Activated T-helper 17 cell treated with anti-CD3 and anti-CD28 coated beads, Interleukin-2, amount 50 U/mL, for 72 hours (primary cell): ENCODE data around the gene PARD3. TPM values are rescaled to one million over a fixed set of nuclear protein-coding genes. Genes with fewer than 3 reads are reported as not detected.
"Not testable (repeated sequence)": the region's sequence is repeated elsewhere in the genome, so short reads cannot be mapped to it uniquely, and the experiment has no call there.

ENCODE experiments used
- ATAC-seq: fragments of 150-1000 bp; cut with Tn5 transposase; replicated peaks from 2 replicates; pipeline ENCODE4 v1.10.0; 2021; ENCODE audit warnings: mild to moderate bottlenecking, moderate library complexity
- H3K27ac Mint-ChIP-seq: one replicate; pipeline ENCODE4 v1.8.0; 2022; ENCODE audit warnings: mixed read lengths
- H3K27me3 Mint-ChIP-seq: one replicate; pipeline ENCODE4 v1.8.0; 2022; ENCODE audit warnings: mixed read lengths
- H3K36me3 Mint-ChIP-seq: one replicate; pipeline ENCODE4 v1.8.0; 2022; ENCODE audit warnings: low read depth, mild to moderate bottlenecking, mixed read lengths
- H3K4me1 Mint-ChIP-seq: one replicate; pipeline ENCODE4 v1.8.0; 2022; ENCODE audit warnings: mixed read lengths
- H3K4me3 Mint-ChIP-seq: one replicate; pipeline ENCODE4 v1.8.0; 2022; ENCODE audit warnings: mild to moderate bottlenecking, mixed read lengths
- H3K9me3 Mint-ChIP-seq: one replicate; pipeline ENCODE4 v1.8.0; 2022; ENCODE audit warnings: mixed read lengths
- total RNA-seq, 2 donors: library from RNA; stranded (reverse); gene quantifications; one replicate each; pipeline ENCODE4 v1.2.3, GENCODE V29; 2022

Gene PARD3
- total RNA-seq, 2 donors from 2014 or later, result 0.13 to 0.24 TPM

DNA sequence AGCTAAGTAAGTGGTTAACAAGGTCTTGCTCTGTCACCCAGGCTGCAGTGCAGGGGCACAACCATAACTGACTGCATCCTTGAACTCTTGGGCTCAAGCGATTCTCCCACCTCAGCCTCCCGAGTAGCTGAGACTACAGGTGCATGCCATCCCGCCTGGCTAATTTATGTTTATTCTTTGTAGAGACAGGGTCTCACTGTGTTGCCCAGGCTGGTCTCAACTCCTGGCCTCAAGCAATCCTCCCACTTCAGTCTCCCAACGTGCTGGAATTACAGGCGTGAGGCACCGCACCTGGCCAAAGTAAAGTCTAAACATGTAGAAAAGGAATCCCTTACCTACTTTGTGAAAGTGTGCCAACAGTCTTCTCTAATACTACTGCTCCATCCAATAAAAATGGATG lies 17.9 kb downstream of the PARD3 start:
- H3K36me3 Mint-ChIP-seq, result no peaks in the 10 kb centered on the region
- H3K27ac Mint-ChIP-seq, result no peak overlapping the region
- H3K27me3 Mint-ChIP-seq, result no peaks in the 10 kb centered on the region
- H3K9me3 Mint-ChIP-seq, result no peaks in the 10 kb centered on the region
- ATAC-seq, result no peak
- H3K4me1 Mint-ChIP-seq, result no peaks in the 10 kb centered on the region
- H3K4me3 Mint-ChIP-seq, result no peak overlapping the region

DNA sequence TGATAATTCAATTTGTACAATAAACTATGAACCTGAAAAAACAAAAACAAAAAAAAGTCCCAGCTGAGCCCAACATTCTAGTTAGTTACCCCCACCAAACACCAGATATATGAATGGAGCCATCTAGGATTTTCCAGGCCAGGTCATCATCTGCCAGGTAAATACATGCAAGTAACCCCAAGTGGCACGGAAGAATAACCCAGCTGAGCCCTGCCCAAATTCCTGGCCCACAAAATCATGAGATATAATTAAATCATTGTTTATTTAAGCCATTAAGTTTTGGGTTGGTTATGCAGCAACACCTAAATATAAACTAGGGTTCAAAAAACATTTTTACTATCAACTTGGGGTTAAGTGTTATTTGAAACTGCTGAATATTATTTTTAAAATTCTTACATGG lies 19.0 kb downstream of the PARD3 start:
- Mint-ChIP-seq H3K9me3 (no peaks in the 10 kb centered on the region), H3K36me3 (no peaks in the 10 kb centered on the region), H3K27ac (no peak overlapping the region), H3K4me3 (no peak overlapping the region), H3K4me1 (no peaks in the 10 kb centered on the region), H3K27me3 (peaks cover 3% of the 10 kb centered on the region)
- ATAC-seq, result no peak

DNA sequence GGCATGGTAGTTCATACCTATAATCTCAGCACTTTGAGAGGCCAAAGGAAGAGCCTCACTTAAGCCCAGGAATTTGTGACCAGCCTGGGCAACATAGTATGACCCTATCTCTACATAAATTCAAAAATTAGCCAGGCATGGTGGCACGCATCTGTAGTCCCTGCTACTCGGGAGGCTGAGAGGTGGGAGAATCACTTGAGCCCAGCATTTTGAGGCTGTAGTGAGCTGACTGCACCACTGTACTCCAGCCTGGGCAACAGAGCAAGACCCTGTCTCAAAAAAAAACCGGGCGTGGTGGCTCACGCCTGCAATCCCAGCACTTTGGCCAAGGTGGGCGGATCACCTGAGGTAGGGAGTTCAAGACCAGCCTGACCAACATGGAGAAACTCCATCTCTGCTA lies 19.8 kb downstream of the PARD3 start:
- Mint-ChIP-seq H3K27me3 (peaks cover 3% of the 10 kb centered on the region), H3K4me3 (no peak overlapping the region), H3K4me1 (no peaks in the 10 kb centered on the region), H3K36me3 (no peaks in the 10 kb centered on the region), H3K9me3 (no peaks in the 10 kb centered on the region), H3K27ac (no peak overlapping the region)
- no peak for ATAC-seq

DNA sequence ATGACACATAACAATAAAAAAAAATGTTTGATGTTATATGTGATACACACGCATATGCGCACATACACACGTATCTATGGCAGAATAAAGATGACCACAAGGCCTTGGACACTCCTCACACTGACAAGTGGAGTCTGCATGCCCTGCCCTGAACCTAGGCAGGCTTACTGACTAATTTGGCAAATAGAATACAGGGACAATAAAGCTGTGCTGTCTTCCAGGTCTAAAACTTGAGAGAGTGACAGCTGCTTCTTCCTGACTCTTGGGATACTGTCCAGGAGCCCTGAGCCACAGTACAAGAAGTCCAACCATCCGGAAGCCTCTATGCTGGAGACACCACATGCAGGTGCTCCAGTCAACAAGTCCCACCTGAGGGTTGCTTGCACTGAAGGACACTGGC lies 20.3 kb downstream of the PARD3 start:
- Mint-ChIP-seq H3K27ac (no peak overlapping the region), H3K27me3 (peaks cover 3% of the 10 kb centered on the region), H3K9me3 (no peaks in the 10 kb centered on the region), H3K36me3 (no peaks in the 10 kb centered on the region), H3K4me1 (no peaks in the 10 kb centered on the region), H3K4me3 (no peak overlapping the region)
- no peak for ATAC-seq

DNA sequence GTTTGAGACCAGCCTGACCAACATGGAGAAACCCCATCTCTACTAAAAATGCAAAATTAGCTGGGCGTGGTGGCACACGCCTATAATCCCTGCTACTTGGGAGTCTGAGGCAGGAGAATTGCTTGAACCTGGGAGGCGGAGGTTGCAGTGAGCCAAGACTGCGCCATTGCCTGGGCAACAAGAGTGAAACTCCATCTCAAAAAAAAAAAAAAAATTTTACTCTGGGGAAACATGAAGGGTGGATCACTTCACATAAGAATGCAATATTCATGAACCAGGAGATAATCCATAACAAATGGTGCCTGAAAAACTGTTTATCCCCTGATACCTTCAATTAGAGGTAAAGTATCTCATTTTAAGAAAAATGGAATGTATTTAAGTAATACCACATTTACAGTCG lies 21.5 kb downstream of the PARD3 start:
- not testable (repeated sequence) for H3K9me3 Mint-ChIP-seq, H3K27ac Mint-ChIP-seq, H3K4me3 Mint-ChIP-seq, H3K27me3 Mint-ChIP-seq, H3K36me3 Mint-ChIP-seq, ATAC-seq, H3K4me1 Mint-ChIP-seq

DNA sequence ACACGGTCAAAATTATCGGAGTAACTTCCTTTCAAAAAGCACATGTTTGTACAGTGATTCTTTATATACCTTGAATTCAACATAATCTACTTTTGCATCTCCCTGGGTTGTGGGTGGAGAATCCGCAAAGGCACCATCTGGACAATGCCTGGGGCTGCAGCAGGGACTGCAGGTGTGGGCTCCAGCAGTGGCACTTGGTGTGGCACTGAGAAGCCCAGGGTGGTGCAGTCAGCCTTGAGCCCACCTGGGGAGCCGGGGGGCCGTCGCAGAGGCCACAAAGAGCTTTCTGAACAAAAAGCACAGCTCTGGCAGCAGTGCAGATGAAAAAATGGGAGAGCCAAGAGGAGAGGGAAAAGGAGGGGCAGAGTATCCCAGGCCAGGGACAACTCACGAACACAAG lies 22.2 kb downstream of the PARD3 start:
- ATAC-seq, result no peak
- Mint-ChIP-seq H3K4me1 (no peaks in the 10 kb centered on the region), H3K36me3 (no peaks in the 10 kb centered on the region), H3K9me3 (no peaks in the 10 kb centered on the region), H3K4me3 (no peak overlapping the region), H3K27me3 (peaks cover 3% of the 10 kb centered on the region), H3K27ac (no peak overlapping the region)

DNA sequence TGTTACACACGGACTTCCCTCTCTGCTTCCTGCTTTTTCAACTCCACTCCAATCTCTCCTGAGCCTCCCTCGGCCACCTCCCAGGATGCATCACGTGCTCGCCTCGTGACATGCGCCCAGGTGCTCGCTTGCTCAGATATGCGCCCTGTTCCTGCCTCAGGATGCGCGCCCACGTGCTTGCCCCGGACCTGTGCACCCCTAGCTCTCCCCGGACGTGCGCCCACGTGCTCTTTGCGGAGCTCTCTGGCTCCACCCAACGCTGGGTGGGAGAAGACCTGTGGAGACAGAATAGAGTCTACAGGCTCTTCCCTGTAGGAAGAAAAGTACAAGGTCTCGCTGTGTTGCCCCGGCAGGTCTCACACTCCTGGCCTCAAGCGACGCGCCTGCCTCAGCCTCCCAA lies 23.1 kb downstream of the PARD3 start:
- H3K4me3 Mint-ChIP-seq, result no peak overlapping the region
- H3K4me1 Mint-ChIP-seq, result no peaks in the 10 kb centered on the region
- ATAC-seq, result no peak
- H3K36me3 Mint-ChIP-seq, result no peaks in the 10 kb centered on the region
- no peaks in the 10 kb centered on the region for H3K9me3 Mint-ChIP-seq
- peaks cover 3% of the 10 kb centered on the region for H3K27me3 Mint-ChIP-seq
- no peak overlapping the region for H3K27ac Mint-ChIP-seq

DNA sequence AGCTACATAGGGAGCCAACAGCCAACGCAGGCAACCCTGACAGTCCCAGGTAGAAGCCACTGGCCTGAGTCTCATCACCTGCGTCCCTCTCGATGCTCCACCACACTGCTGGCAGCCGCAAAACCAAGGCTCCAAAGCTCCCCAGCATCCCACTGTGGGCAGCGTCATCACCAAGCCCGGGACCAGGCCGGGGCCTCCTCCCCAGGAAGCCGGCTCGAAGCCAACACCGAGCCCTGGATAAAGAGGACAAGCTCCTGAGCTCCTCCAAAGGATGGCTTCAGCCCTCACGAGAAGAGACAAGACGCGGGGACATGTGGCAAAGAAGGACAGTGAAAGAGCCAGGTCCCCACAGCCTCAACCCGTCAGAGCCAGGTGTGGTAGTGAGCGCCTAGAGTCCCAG lies 23.9 kb downstream of the PARD3 start:
- Mint-ChIP-seq H3K27me3 (peaks cover 3% of the 10 kb centered on the region), H3K4me1 (no peaks in the 10 kb centered on the region), H3K27ac (no peak overlapping the region), H3K4me3 (no peak overlapping the region), H3K36me3 (no peaks in the 10 kb centered on the region), H3K9me3 (no peaks in the 10 kb centered on the region)
- ATAC-seq, result no peak

DNA sequence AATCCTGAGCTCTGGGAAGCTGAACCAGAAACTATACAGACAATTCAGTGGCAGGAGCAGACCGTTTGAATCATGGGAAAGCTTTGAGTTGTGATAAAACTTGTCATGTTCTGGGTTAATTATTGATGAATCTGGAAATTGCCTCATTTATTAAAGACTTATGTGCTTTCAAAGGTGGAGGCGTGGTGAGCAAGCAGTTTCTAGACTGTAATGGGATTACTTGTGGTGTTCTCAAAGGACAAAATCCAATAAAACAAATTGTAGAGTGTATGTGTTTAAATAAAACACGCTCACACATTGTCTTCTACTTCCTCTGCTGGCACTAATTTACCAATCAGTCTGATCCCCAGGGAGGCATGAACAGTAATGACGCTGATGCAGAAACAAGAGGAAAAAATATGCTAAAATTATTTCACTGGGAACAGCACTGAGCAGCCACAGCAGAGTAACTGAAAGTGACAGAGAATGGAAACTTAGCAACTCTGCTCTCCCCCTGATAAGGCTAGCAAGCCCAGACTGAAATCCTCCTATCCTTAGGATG lies 25.1 kb downstream of the PARD3 start:
- H3K4me1 Mint-ChIP-seq, result no peaks in the 10 kb centered on the region
- H3K4me3 Mint-ChIP-seq, result no peak overlapping the region

DNA sequence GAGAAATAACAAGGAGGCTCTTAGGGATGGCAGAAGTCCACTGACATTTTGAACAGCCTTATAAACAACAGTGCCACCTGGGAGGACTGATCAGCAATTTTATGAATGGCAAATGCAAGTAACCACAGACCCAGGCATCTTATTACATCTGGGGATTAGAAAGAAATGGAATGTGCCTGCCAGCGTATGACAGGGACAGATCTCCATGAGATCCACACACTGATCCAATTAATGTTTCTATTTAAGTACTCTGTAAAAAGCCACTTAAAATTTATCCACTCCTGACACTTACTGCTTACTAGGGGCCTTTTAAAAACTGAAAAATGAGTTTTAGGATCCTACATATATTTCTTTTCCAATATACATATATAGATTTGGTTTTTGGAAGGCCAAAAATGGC lies 28.6 kb downstream of the PARD3 start:
- no peaks in the 10 kb centered on the region for H3K9me3 Mint-ChIP-seq
- peaks cover 9% of the 10 kb centered on the region for H3K27me3 Mint-ChIP-seq
- H3K27ac Mint-ChIP-seq, result no peak overlapping the region
- H3K36me3 Mint-ChIP-seq, result no peaks in the 10 kb centered on the region
- no peaks in the 10 kb centered on the region for H3K4me1 Mint-ChIP-seq
- H3K4me3 Mint-ChIP-seq, result no peak overlapping the region
- no peak for ATAC-seq

More for the DNA sequence above, 25.1 kb downstream of the PARD3 start:
- H3K36me3 Mint-ChIP-seq, result no peaks in the 10 kb centered on the region
- H3K27me3 Mint-ChIP-seq, result peaks cover 6% of the 10 kb centered on the region
- H3K27ac Mint-ChIP-seq, result no peak overlapping the region
- no peaks in the 10 kb centered on the region for H3K9me3 Mint-ChIP-seq
- ATAC-seq, result no peak

DNA sequence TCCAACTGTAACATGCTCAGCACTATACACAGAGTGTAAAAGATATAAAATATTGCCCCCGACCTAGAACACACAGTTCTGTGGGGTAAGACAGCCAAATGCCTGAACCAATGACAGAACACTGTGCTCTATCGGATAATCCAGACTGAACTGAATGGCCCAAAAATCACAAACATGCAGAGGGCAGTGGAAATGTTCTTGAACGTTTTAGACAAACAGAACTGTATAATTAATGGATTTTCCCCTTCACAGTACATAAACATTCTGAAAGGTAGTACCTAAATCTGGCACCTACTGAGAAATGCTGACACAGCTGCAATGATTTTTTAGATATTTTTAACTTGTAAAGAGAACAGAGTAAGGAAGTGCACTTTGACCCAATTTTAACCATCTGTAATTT lies 33.4 kb downstream of the PARD3 start:
- Mint-ChIP-seq H3K36me3 (no peaks in the 10 kb centered on the region), H3K27ac (no peak overlapping the region), H3K9me3 (no peaks in the 10 kb centered on the region), H3K4me3 (no peak overlapping the region), H3K4me1 (peaks cover 7% of the 10 kb centered on the region), H3K27me3 (peaks cover 27% of the 10 kb centered on the region)
- ATAC-seq, result no peak

DNA sequence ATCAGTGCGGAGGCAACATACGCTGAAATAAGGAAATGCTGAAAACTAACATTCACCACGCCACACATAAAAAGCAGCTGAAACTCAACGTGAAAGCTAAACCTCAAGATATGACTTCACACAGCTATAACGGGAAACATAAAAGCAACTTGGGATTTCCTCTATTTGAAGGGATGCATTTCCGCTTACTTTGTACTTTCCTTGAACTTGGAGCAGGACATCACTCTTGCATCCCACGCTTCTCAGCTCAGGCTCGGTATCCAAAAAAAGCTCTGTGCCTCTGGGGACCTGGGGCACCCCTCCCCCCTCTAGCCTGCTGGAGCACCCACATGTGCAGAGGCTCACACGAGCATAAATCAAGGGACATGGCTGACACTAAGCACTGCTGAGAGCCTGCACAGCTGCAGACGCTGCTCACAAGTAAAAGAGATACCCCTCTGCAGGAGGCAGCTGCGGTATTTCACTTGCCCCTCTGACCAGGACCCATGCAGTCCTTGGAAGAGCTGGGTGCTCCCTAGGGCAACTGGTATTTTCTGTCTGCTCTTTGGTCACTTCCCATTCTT lies 34.2 kb downstream of the PARD3 start:
- no peak overlapping the region for H3K4me3 Mint-ChIP-seq
- no peak overlapping the region for H3K27ac Mint-ChIP-seq

DNA sequence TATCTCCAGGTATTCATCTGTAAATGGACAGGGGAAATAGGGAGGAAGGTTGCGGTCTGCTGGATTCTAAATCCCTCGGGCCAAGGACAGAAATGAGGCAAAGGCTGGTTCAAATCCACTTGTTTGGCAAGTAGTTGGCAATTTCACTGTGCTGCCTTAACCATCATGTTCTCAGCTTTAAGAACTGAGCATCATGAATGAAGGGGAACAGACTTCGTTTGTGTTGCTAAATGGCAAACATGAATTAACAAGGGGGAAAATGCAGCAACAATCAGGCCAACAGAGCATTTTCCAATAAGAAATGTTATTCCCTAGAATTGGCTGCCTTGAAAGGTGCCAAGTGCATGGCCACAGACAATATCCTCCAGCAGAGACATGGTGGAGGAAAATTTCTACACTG lies 36.9 kb downstream of the PARD3 start:
- Mint-ChIP-seq H3K27ac (no peak overlapping the region), H3K9me3 (no peaks in the 10 kb centered on the region), H3K36me3 (no peaks in the 10 kb centered on the region), H3K4me1 (peaks cover 7% of the 10 kb centered on the region), H3K27me3 (peaks cover 31% of the 10 kb centered on the region), H3K4me3 (no peak overlapping the region)
- no peak for ATAC-seq

More for the DNA sequence above, 34.2 kb downstream of the PARD3 start:
- no peak for ATAC-seq
- no peaks in the 10 kb centered on the region for H3K9me3 Mint-ChIP-seq
- peaks cover 28% of the 10 kb centered on the region for H3K27me3 Mint-ChIP-seq
- H3K4me1 Mint-ChIP-seq, result peaks cover 7% of the 10 kb centered on the region
- H3K36me3 Mint-ChIP-seq, result no peaks in the 10 kb centered on the region

DNA sequence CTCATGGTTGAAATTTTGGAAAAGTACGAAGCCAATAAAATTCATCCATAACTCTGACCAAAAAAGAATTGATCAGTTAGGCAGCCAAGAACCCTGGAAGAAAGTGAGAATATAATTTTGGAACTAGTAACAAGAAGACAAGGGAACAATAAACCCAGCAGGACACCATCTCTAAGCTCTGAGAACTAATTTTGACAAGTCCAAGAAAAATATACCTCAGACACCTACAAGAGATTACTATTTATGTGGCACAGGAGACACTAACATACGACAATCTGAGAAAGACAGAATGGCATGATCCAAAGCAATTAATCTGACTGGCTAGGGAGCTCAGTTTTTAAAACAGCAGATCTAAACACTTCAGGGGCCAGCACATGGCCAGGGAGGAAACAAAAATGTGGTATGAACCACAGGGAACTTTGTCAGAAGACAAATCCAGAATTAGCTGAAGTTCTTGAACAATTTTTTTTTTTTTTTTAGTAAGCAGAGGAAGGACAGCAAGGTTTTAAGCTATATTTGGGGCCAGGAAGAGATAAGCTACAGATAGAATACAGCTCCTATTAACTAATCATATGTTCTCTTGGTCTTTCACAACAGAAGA lies 38.9 kb downstream of the PARD3 start:
- Mint-ChIP-seq H3K9me3 (no peaks in the 10 kb centered on the region), H3K4me1 (peaks cover 7% of the 10 kb centered on the region), H3K4me3 (no peak overlapping the region), H3K36me3 (no peaks in the 10 kb centered on the region), H3K27me3 (peaks cover 28% of the 10 kb centered on the region), H3K27ac (no peak overlapping the region)
- no peak for ATAC-seq

DNA sequence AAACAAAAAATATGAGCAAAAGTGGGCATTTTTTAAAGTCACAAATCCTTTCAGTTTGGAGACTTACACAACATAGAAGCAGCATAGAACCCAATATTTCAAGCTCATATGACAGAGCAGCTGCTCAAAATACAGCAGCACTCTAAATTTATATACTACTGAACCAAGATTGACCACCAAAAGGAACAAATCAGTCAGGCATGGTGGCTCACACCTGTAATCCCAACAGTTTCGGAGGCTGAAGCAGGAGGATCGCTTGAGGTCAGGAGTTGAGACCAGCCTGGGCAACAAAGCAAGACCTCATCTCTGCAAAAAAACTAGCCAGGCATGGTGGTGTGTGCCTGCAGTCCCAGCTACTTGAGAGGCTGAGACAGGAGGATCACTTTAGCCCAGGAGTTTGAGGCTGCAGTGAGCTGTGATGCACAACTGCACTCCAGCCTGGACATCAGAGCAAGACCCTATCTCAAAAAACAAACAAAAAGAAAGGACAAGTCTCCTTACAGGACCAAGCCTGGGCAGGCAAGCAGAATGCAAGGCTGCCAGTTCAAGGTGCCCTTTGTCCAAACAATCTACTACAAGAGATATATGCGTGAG lies 40.0 kb downstream of the PARD3 start:
- Mint-ChIP-seq H3K4me3 (no peak overlapping the region), H3K36me3 (no peaks in the 10 kb centered on the region), H3K27me3 (peaks cover 24% of the 10 kb centered on the region), H3K9me3 (no peaks in the 10 kb centered on the region), H3K27ac (no peak overlapping the region), H3K4me1 (no peaks in the 10 kb centered on the region)
- no peak for ATAC-seq
